ENCODE results near the gene FMNL2.
"Not testable (repeated sequence)": the region's sequence is repeated elsewhere in the genome, so short reads cannot be mapped to it uniquely, and the experiment has no call there.

DNA sequence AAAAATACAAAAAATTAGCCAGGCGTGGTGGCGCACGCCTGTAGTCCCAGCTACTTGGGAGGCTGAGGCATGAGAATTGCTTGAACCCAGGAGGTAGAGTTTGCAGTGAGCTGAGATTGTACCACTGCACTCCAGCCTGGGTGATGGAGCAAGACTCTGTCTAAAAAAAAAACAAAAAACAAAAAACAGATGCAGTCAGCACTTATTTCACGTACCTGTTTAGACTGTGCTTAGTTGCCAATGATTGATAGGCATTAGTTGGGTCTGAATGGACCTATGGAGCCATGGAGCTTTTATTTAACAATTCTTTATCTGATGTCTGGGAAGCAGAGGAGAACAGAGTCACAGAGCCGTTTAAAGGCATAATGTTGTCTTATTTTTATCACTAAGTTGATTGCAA, 139.5 kb downstream of the FMNL2 start:
- TF ChIP-seq POLR2A (IDR thresholded peaks at IDR 0.05): not testable (repeated sequence)
- TF ChIP-seq, protein P1, sequence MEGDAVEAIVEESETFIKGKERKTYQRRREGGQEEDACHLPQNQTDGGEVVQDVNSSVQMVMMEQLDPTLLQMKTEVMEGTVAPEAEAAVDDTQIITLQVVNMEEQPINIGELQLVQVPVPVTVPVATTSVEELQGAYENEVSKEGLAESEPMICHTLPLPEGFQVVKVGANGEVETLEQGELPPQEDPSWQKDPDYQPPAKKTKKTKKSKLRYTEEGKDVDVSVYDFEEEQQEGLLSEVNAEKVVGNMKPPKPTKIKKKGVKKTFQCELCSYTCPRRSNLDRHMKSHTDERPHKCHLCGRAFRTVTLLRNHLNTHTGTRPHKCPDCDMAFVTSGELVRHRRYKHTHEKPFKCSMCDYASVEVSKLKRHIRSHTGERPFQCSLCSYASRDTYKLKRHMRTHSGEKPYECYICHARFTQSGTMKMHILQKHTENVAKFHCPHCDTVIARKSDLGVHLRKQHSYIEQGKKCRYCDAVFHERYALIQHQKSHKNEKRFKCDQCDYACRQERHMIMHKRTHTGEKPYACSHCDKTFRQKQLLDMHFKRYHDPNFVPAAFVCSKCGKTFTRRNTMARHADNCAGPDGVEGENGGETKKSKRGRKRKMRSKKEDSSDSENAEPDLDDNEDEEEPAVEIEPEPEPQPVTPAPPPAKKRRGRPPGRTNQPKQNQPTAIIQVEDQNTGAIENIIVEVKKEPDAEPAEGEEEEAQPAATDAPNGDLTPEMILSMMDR (IDR thresholded peaks at IDR 0.05 in 4 of 5, conservative IDR thresholded peaks at IDR 0.05 in 1 of 5): not testable (repeated sequence)

Data from gastrocnemius medialis (tissue), 4 donors.